GM18498 (cell line): ENCODE results near the gene HOMER3.
"Not testable (repeated sequence)": the region's sequence is repeated elsewhere in the genome, so short reads cannot be mapped to it uniquely, and the experiment has no call there.

Source experiments
- ATAC-seq: cut with Tn5 transposase; IDR thresholded peaks from one replicate; pipeline ENCODE4 v1.9.1; 2021; ENCODE audit warnings: mild to moderate bottlenecking, moderate library complexity; ENCODE audit not compliant: unreplicated experiment

HOMER3 gene

DNA sequence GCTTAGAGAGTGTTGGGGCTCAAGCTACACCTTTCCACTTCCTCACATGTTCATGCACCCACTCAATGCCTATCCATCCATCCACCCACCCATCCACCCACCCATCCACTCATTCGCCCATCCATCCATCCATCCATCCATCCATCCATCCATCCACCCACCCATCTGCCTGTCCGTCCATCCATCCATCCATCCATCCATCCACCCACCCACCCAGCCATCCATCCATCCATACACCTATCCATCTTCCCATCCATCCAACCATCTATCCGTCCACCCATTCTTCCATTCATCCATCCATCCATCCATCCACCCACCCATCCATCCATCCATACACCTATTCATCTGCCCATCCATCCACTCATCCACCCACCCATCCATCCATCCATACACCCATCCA, 13.1 kb upstream of the HOMER3 start:
- no peak for ATAC-seq

DNA sequence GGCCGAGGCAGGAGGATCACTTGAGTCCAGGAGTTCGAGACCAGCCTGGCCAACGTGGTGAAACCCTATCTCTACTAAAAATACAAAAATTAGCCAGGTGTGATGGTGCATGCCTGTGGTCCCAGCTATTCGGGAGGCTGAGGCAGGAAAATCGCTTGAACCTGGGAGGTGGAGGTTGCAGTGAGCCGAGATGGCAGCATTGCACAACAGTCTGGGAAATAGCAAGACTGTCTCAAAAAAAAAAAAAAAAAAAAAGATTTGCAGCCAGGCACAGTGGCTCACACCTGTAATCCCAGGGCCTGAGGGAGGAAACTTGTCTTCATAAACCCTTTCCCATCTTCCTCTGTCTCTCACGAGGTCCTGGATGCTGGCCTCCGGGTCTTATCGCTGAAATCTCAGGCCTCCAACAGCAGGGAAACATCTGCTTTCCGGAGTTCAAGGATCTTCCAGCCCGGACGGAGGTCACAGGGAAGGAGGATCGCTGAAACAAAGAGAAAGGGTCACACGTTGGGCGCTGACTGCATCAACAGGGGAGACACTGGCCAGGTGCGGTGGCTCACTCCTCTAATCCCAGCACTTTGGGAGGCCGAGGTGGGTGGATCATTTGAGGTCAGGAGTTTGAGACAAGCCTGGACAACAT, 11.5 kb upstream of the HOMER3 start:
- not testable (repeated sequence) for ATAC-seq

DNA sequence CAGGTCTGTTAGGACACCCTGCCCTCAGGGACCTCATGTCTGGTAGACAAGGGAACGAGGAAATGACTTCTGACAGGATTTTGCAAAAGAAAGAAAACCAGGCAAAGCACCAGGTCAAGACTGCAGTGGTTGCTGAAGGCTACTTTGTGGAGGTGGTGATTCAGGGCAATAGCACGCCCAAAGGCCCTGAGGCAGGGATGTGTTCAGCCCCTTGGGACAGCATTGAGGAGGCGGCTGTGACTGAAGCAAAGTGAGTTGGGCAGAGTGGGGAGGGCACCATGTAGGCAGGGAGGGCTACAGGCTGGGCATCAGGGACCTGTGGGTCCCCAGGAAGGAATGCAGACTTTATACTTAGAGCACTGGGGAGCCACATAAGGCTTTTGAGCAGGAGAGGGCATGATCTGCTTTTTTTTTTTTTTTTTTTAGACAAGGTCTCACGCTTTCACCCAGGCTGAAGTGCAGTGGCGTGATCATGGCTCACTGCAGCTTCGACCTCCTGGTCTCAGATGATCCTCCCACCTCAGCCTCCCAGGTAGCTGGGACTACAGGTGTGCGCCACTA, 10.8 kb upstream of the HOMER3 start:
- ATAC-seq = no peak

DNA sequence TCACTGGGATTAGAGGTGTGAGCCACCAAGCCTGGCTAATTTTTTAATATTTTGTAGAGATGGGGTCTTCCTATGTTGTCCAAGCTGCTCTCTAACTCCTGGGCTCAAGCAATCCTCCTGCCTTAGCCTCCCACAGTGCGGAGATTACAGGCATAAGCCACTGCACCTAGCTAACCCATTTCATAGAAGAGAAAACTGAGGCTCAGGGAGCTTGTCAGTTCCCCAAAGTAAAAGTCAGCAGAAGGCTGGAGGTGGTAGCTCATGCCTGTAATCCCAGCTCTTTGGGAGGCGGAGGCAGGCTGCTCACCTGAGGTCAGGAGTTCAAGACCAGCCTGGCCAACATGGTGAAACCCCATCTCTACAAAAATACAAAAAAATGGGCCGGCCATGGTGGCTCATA, 8.8 kb upstream of the HOMER3 start:
- no peak for ATAC-seq

DNA sequence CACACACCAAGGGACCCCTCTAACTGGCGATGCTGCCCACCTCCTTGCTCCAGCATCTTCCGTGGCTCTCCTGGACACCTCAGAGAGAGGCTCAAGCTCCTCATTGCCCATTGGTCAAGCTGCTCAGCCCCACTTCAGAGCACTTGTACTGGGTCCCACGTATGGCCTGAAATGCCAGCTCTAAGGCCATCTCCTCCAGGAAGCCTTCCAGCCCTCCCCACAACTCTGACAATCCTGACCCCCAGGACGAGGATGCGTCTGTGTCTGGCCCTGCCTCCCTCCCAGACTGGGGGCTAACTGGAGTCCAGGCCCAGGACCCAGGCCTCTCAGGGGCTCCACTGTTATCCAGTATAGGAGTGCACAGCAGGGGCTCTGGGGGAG, 7.9 kb upstream of the HOMER3 start:
- ATAC-seq = no peak

DNA sequence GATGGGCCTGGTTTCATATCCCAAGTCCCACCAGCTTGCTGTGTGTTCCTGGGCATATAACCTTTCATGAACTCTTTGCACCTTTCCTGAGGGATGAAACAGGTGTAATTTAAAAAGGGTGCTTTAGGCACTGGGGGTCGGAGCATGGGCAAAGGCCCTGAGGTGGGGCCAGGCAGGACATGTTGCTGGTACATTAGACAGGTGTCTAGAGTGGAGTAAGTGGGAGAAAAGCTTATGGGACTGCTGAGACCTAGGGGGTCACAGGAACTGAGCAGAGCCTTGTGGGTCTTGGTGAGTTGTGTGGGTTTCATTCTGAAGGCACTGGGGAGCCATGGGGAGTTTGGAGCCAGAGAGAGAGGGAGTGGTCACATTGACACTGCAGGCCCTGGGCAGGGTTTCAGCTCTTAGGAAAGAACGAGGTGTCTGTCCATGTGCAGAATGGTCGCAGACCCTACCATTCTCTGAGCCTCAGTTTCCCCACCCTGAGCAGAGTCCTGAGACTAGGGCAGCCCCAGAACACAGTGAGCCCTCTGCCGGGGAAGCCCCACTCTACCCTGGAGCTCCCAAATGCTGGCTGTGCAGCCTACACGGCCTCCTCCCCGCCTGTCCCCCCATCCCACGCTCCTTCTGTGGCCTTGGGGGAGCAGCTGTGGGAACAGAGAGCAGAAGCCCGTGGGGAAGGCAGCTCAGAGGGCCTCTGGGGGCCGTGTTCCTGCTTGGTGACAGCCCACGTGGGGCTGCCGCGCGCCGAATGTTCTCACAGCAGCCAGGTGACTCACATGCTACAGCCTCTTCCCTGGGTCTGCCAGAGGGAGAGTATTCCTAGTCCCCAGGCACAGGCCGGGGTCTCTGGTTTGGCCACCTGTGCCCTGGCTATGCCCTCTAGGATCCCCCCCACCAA, 7.3 kb upstream of the HOMER3 start:
- no peak for ATAC-seq

DNA sequence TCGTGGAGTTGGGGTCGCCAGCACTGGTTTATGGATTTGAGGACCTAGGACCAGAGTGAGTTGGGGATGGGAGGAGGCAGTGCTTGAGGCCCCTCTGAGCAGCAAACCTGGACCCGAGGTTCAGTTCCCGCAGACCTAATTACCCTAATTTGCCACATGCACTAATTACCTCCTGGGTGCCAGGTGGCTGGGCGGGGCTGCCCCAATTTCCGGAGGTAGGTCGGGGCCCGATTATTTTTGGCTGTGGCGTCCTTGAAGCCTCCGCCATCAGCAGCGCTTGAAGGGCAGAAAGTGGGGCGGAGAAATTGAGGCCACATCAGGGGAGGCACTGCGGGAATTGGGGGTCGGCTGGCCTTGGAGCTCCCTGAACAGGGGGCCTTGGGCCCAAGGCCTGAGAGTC, 5.9 kb upstream of the HOMER3 start:
- ATAC-seq = no peak

DNA sequence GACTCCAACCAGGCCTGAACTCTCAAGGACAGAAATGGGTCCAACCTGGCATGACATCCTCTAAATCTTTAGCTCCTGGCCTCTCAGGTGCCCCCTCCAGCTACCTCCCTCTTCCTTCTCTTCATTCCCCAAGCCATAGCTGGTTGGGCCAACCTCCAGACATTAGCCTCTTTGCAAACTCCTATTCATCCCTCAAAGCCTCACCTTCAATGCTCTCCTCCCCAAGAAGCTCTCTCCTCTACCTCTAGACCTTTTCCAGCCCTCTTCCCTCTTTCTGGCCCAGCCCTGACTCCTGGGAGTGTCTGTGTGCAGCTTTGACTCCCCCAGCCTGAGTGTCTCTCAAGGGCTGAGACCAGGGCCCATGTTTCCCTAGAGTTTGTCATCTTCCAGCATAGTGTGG, 5.3 kb upstream of the HOMER3 start:
- no peak for ATAC-seq

DNA sequence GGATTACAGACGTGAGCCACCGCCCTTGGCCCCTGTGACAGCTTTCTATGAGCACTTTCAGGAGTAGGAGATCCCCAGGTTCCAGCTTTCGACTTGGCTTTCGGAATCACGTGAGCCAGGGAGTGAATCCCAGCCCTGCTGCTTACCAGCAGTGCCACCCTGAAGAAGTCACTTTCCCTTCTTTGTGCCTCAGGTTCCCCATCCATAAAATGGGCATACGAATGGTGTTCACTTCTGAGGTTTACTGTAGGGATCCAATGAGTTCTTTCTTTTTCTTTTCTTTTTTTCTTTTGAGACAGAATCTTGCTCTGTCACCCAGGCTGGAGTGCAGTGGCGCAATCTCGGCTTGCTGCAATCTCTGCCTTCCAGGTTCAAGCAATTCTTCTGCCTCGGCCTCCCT, 4.3 kb upstream of the HOMER3 start:
- no peak for ATAC-seq

DNA sequence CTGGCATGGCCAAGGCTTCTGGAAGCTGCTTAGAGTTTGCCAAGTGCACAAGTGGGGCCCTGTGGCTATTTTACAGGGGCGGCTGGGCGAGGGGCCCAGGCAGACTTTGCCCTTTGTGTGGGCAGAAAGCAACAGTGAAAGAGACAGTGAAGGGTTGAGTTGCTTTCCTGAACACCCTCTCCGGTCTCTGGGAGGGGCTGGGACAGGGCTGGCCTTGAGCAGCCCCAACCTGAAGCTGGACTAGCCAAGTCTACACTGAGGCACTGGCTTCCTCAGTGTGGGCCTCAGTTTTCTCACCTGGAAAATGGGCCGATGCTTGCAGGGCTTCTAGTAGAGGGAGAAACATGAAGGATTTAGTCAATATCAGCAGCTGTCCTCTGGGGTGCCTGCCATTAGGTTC, 2.4 kb upstream of the HOMER3 start:
- ATAC-seq = no peak

DNA sequence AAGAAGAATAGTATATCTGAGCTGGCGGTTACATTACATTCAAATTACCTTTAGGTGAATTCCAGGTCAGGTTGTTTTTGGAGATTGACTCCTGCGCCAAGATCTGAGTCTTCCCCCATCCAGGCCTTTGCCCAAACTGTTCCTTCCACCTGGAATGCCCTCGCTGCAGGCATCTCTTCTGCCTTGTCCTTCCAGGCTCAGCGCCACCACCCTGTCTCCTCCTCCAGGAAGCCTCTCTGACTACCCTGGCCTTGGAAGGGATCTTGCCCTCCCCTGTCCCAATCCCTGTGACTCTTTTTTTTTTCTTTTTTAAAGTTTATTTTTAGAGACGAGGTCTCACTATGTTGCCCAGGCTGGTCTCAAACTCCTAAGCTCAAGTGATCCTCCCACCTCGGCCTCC, 1.7 kb upstream of the HOMER3 start:
- ATAC-seq = no peak

DNA sequence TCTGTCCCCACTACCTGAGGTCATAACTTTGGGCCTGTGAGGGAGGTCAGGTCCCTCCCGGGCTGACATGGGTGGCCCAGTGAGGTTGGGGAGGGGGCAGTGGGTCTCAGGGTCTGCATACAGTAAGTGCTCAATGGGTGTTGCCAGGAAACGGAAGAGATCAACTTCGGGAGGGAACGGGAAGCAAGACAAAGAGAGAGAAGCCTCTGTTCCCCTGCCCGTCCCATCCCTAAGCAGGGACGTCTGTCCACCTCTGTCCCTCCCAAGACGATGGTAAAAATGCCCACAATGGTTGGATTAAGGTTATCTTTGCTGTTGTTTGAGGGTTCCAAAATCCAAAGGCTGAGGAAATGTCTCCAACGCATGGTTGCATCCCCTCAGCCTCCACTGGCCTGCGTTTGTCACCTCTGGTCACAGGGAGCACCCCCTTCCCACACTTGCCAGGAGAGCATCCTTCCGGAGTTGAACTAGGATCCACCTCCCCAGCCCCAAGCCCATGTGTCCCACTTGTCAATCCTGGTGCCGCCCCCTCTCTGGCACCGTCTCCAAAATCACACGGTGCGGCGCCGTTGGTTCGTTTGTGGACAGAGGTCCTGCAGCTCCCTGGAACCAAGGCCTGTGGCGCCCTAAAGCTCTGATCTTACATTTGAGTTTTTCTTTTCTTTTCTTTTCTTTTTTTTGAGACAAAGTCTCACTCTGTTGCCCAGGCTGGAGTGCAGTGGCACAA, 774 bp upstream of the HOMER3 start:
- no peak for ATAC-seq

DNA sequence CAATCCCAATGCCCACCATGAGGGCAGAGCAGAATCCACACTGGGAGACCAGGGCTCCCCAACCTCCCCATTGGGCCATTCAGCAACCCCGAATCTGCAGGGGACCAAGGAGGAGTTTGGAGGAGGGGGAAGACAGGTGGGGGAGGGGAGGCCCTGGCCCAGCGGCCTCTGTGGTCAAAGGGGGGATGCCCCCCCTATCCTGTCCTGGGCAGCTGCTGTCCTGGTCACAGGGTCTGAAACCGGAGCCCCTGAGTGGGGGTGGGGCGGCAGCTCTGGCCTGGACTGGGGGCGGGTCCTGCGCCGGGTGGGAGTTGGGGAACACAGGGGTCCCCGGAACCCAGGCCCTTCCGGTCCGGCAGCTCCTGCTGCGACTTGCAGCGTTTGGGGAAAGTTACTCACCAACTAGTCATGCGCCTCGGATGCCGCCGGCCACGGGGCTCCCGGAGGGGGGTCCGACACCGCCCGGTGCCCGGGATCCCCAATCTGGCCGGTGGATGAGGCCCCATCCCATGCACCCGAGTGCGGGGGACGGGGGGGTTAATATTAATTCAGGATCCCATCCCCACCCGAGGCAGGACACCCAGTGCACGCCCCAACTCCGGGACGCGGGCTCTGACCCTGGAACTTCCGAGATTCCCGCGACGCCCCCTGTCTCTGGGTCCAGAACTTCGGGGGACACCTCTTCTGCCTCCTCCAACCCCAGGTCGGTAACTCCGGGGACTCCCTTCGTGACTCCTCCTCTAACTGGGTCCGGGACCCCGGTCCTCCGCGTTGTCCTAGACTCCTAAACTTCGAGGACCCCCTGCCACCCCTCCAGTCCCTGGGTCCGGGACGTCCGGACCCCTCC, 872 bp downstream of the HOMER3 start:
- ATAC-seq = no peak

DNA sequence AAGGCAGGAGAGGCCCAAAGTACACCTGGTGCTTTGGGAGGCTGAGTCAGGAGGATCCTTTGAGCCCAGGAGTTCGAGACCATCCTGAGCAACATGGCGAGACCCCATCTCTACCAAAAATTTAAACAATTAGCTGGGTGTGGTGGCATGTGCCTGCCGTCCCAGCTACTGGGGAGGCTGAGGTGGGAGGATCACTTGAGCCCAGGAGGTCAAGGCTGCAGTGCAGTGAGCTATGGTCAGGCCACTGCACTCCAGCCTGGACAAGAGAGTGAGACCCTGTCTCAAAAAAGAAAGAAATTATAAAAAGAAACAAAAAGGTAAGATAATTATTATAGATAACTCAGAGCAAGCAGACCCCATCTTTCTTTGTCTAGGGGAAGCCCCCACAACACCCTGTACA, 1.9 kb downstream of the HOMER3 start:
- no peak for ATAC-seq

DNA sequence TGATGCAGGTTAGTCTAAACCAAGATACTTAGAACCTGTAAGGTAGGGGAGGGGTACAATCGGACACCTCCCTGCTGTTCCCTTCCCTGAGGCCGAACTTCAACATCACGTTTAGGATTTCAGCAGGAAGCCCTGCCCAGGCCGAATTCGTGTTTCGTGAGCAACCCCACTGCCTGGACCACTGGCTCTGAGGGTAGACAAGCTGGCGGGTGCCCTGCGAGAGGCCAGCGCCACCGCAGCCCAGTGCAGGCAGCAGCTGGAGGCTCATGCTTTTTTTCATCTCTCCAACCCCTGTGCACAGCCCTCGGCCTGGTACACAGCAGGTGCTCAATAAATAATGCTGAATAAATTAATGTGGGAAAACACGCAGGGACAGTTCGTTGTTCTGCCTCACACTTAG, 7.7 kb downstream of the HOMER3 start:
- no peak for ATAC-seq

DNA sequence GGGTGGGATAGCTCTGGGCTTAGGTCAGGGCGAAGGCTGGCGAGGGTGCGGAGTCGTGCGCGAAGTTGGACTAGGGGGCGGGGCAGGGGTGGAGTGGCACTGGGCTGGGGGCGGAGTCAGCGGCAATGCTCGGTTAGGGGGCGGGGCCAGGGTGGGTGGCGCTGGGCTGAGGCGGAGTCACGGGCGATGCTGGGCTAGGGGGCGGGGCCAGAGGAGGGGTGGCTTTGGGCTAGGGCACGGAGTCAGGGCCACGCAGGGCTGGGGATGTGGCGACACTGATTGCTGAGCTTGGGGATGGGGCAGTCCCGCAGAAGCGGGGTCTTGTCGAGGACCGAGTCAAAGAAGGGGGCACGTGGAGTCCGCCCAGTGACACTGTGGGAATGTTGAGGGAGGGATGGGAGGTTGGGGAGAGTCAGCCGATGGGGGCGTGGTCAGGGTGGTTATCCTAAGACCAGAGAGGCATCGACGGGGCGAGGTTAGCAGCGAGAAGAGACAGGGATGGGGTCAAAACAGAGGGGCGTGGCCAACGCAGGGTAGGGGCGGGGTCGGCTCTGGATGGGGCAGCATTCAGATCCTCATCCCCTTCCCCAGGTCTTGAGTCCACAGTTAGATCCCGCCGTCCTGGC, 8.7 kb downstream of the HOMER3 start:
- ATAC-seq = no peak

DNA sequence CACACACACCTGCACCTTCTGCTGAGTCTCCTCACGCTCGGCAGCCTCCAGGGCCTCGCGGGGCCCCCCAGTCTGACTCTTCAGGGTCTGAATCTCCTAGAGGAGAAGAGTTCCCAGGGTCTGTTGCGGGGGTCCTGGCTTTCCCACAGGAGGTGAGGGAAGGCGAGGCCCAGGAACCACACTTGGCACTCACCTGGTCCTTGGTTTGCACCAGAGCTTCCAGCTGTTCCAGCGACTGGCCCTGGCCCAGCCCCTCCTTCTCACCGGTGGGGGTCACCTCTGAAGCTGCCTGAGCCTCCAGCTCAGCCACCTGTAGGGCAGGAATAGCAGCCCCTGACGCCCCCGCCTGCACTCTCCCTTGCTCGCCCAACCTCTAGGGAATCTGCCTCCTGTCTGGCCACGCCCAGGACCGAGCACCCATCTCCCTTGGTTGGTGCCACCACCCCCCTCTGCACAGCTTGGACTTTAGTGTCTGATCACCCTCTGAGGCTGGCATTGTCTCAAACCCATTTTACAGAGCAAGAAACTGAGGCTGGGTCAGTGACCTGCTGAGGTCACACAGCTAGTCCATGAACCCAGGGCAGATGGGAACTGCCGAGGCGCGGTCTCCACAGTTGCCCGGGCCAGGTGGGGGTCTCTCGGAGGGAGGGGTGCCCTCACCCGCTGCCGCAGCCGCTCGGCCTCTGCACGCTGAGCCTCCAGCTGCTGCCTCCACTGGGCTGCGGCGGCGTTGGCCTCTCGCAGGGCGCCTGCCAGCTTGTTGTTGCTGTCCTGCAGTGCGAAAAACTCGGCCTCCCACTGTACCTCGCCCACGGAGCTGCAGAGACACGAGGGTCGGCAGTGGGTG, 9.5 kb downstream of the HOMER3 start:
- no peak for ATAC-seq

DNA sequence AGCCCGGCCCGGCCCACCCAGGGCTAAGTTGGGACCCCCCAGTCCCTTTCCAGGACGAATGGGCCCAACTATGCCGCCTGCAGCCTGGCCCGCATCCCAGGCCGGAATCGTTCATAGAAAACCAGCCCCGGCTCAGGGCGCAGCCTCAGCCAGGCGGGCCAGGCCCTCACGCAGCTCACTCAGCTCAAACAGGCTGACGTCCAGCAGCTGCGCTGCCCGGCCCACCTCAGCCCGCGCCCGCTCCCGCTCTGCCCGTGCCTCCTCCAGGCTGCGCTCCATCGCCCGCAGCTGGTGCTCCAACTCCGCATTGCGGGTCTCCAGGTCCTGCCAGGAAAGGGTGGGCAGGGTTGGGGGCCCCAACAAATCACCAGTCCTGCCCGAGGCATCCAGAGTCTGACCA, 11.7 kb downstream of the HOMER3 start:
- no peak for ATAC-seq

DNA sequence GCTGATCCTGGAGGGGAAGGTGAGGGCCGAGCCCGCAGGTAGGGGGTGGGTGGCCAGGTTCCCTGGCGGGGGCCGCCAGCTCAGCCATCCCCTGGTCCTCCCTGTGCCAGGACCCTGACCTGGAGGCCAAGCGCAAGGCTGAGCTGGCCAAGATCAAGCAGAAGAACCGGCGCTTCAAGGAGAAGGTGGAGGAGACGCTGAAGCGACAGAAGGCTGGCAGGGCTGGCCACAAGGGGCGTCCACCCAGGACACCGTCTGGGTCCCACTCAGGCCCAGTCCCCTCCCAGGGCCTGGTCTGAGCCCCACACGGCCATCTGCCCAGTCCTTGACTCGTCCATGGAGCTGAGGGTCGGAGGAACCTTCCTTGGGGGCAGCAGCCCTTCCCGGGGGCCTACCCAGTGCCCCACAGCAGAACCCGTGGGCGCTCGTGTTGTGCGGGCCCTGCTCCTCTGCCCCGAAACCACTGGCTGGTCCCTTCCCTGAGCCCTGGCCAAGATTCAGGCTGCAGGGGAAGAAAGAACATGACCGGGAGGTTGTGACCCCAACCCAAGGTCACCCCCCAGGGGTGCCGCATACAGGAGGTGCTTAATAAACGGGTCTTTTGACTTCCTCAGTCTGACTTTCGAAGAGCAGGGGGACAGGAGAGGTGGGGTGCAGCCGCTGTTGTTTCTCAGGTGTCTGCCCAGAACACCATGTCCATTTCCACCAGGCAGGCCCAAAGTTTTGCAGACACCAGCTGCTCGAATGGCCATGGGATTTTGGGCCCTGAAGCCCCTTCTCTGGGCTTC, 12.8 kb downstream of the HOMER3 start:
- ATAC-seq = no peak
